Inflammatory macrophage treated with lipopolysaccharide for 1 hour (primary cell): ENCODE results near the gene SPIN2B.

Experiments used
- DNase-seq, 2 donors: peaks; one replicate each; pipeline ENCODE4 v3.0.0-alpha.2; 2020 to 2022

SPIN2B gene

GRCh38 chrX:57070185-57070984 is 51.0 kb downstream of the SPIN2B start:
- DNase-seq = no peak
